ENCODE data around the gene EPHB6. TPM values are rescaled to one million over a fixed set of nuclear protein-coding genes. Genes with fewer than 3 reads are reported as not detected.
A peak's percentile ranks its signal among the peaks of the same experiment; 100 is the strongest.

Gene EPHB6
- total RNA-seq, 1 donor from 2014 or later = 15.7 TPM

- Mint-ChIP-seq H3K4me3 (ENCODE audit: unreplicated experiment) (no peak overlapping the region), H3K27ac (ENCODE audit: unreplicated experiment) (peak overlapping the region; percentile 59), H3K27me3 (ENCODE audit: low read depth, unreplicated experiment) (peaks cover 13% of the 10 kb centered on the region), H3K36me3 (ENCODE audit: low read depth, unreplicated experiment) (peaks cover 9% of the 10 kb centered on the region), H3K9me3 (ENCODE audit: unreplicated experiment) (peaks cover 3% of the 10 kb centered on the region), H3K4me1 (ENCODE audit: low read depth, unreplicated experiment) (peaks cover 57% of the 10 kb centered on the region)
- no peak overlapping the region for H2AFZ ChIP-seq (ENCODE audit: low read depth, low read length)
- H3K9me3 ChIP-seq (ENCODE audit: insufficient read depth, low read depth, low read length) = no peaks in the 10 kb centered on the region
- H3K27ac ChIP-seq (ENCODE audit: low read depth, low read length) = peak overlapping the region; percentile 96
- H3K27me3 ChIP-seq (ENCODE audit: insufficient read depth, low read length) = no peaks in the 10 kb centered on the region
- DNase-seq (ENCODE audit: low read depth) (no peak), FAIRE-seq (no peak)
- H3K36me3 ChIP-seq (ENCODE audit: insufficient read depth, low read length) = peaks cover 3% of the 10 kb centered on the region
- H3K4me3 ChIP-seq (ENCODE audit: insufficient read depth, low read depth, low read length) = no peak overlapping the region
- H3K4me2 ChIP-seq (ENCODE audit: low read length) = peak overlapping the region; percentile 73
- peak overlapping the region; percentile 76 for H3K9ac ChIP-seq (ENCODE audit: low read length)
- no peaks in the 10 kb centered on the region for H3K79me2 ChIP-seq (ENCODE audit: insufficient read depth, low read length)
- H3K4me1 ChIP-seq (ENCODE audit: insufficient read depth, low read length) = peaks cover 57% of the 10 kb centered on the region
- H4K20me1 ChIP-seq (ENCODE audit: insufficient read depth, low read length) = no peaks in the 10 kb centered on the region
- TF ChIP-seq EZH2 (IDR thresholded peaks at IDR 0.05; ENCODE audit: insufficient read depth, low read length) = no peak
- TF ChIP-seq, protein P1, sequence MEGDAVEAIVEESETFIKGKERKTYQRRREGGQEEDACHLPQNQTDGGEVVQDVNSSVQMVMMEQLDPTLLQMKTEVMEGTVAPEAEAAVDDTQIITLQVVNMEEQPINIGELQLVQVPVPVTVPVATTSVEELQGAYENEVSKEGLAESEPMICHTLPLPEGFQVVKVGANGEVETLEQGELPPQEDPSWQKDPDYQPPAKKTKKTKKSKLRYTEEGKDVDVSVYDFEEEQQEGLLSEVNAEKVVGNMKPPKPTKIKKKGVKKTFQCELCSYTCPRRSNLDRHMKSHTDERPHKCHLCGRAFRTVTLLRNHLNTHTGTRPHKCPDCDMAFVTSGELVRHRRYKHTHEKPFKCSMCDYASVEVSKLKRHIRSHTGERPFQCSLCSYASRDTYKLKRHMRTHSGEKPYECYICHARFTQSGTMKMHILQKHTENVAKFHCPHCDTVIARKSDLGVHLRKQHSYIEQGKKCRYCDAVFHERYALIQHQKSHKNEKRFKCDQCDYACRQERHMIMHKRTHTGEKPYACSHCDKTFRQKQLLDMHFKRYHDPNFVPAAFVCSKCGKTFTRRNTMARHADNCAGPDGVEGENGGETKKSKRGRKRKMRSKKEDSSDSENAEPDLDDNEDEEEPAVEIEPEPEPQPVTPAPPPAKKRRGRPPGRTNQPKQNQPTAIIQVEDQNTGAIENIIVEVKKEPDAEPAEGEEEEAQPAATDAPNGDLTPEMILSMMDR (IDR thresholded peaks at IDR 0.05; ENCODE audit: insufficient read depth, low read depth, low read length) = no peak
Measured at GRCh38 chr7:142808461-142808801, 46.4 kb upstream of the EPHB6 start.

GRCh38 chr7:142808802-142809583, 45.9 kb upstream of the EPHB6 start:
- Histone ChIP-seq H3K27me3 (ENCODE audit: insufficient read depth, low read length) (no peaks in the 10 kb centered on the region), H3K36me3 (ENCODE audit: insufficient read depth, low read length) (no peaks in the 10 kb centered on the region), H3K79me2 (ENCODE audit: insufficient read depth, low read length) (no peaks in the 10 kb centered on the region), H3K9me3 (ENCODE audit: insufficient read depth, low read depth, low read length) (no peaks in the 10 kb centered on the region), H2AFZ (ENCODE audit: low read depth, low read length) (no peak overlapping the region), H3K9ac (ENCODE audit: low read length) (peak overlapping the region; percentile 76), H3K27ac (ENCODE audit: low read depth, low read length) (peak overlapping the region; percentile 96), H4K20me1 (ENCODE audit: insufficient read depth, low read length) (no peaks in the 10 kb centered on the region), H3K4me1 (ENCODE audit: insufficient read depth, low read length) (peaks cover 62% of the 10 kb centered on the region), H3K4me2 (ENCODE audit: low read length) (peak overlapping the region; percentile 73), H3K4me3 (ENCODE audit: insufficient read depth, low read depth, low read length) (no peak overlapping the region)
- Mint-ChIP-seq H3K9me3 (ENCODE audit: unreplicated experiment) (peaks cover 3% of the 10 kb centered on the region), H3K27me3 (ENCODE audit: low read depth, unreplicated experiment) (peaks cover 12% of the 10 kb centered on the region), H3K36me3 (ENCODE audit: low read depth, unreplicated experiment) (peaks cover 4% of the 10 kb centered on the region), H3K27ac (ENCODE audit: unreplicated experiment) (peak overlapping the region; percentile 59), H3K4me1 (ENCODE audit: low read depth, unreplicated experiment) (peaks cover 61% of the 10 kb centered on the region), H3K4me3 (ENCODE audit: unreplicated experiment) (no peak overlapping the region)
- FAIRE-seq (no peak), DNase-seq (ENCODE audit: low read depth) (peak; percentile 79)
- TF ChIP-seq, protein P1 (IDR thresholded peaks at IDR 0.05; ENCODE audit: insufficient read depth, low read depth, low read length) = no peak

GRCh38 chr7:142809671-142810070, 45.2 kb upstream of the EPHB6 start:
- Histone ChIP-seq H3K4me1 (ENCODE audit: insufficient read depth, low read length) (peaks cover 64% of the 10 kb centered on the region), H3K4me3 (ENCODE audit: insufficient read depth, low read depth, low read length) (no peak overlapping the region), H4K20me1 (ENCODE audit: insufficient read depth, low read length) (no peaks in the 10 kb centered on the region), H3K27ac (ENCODE audit: low read depth, low read length) (peak overlapping the region; percentile 96), H3K27me3 (ENCODE audit: insufficient read depth, low read length) (no peaks in the 10 kb centered on the region), H2AFZ (ENCODE audit: low read depth, low read length) (no peak overlapping the region), H3K4me2 (ENCODE audit: low read length) (peak overlapping the region; percentile 73), H3K9ac (ENCODE audit: low read length) (peak overlapping the region; percentile 58), H3K36me3 (ENCODE audit: insufficient read depth, low read length) (no peaks in the 10 kb centered on the region), H3K79me2 (ENCODE audit: insufficient read depth, low read length) (no peaks in the 10 kb centered on the region), H3K9me3 (ENCODE audit: insufficient read depth, low read depth, low read length) (no peaks in the 10 kb centered on the region)
- TF ChIP-seq, protein P1 (IDR thresholded peaks at IDR 0.05; ENCODE audit: insufficient read depth, low read depth, low read length) = no peak
- TF ChIP-seq EZH2 (IDR thresholded peaks at IDR 0.05; ENCODE audit: insufficient read depth, low read length) = no peak
- H3K36me3 Mint-ChIP-seq (ENCODE audit: low read depth, unreplicated experiment) = no peaks in the 10 kb centered on the region
- no peak for DNase-seq (ENCODE audit: low read depth)
- no peak overlapping the region for H3K4me3 Mint-ChIP-seq (ENCODE audit: unreplicated experiment)
- H3K27me3 Mint-ChIP-seq (ENCODE audit: low read depth, unreplicated experiment) = peaks cover 9% of the 10 kb centered on the region
- peak overlapping the region; percentile 59 for H3K27ac Mint-ChIP-seq (ENCODE audit: unreplicated experiment)
- FAIRE-seq = no peak
- H3K4me1 Mint-ChIP-seq (ENCODE audit: low read depth, unreplicated experiment) = peaks cover 66% of the 10 kb centered on the region
- no peaks in the 10 kb centered on the region for H3K9me3 Mint-ChIP-seq (ENCODE audit: unreplicated experiment)
